Jurkat, Clone E6-1 (cell line): ENCODE results near the gene INTS2. TPM values are rescaled to one million over a fixed set of nuclear protein-coding genes. Genes with fewer than 3 reads are reported as not detected.
"Not testable (repeated sequence)": the region's sequence is repeated elsewhere in the genome, so short reads cannot be mapped to it uniquely, and the experiment has no call there.

ENCODE experiments used
- DNase-seq: peaks from one replicate; pipeline ENCODE4 v3.0.0-alpha.2; 2011; ENCODE audit warnings: low read depth, low spot score
- H3K4me3 ChIP-seq: 2 replicates; pipeline ENCODE4 v1.5.1; 2011; ENCODE audit warnings: mild to moderate bottlenecking, low read length, control low read depth, moderate library complexity
- polyA plus RNA-seq: library from polyadenylated mRNA; unstranded; fragments of >200 nt; gene quantifications from one replicate; pipeline ENCODE4 v1.2.1, GENCODE V29; 2012; ENCODE audit warnings: missing spikeins; ENCODE audit not compliant: insufficient read length, insufficient read depth

Gene INTS2, protein sequence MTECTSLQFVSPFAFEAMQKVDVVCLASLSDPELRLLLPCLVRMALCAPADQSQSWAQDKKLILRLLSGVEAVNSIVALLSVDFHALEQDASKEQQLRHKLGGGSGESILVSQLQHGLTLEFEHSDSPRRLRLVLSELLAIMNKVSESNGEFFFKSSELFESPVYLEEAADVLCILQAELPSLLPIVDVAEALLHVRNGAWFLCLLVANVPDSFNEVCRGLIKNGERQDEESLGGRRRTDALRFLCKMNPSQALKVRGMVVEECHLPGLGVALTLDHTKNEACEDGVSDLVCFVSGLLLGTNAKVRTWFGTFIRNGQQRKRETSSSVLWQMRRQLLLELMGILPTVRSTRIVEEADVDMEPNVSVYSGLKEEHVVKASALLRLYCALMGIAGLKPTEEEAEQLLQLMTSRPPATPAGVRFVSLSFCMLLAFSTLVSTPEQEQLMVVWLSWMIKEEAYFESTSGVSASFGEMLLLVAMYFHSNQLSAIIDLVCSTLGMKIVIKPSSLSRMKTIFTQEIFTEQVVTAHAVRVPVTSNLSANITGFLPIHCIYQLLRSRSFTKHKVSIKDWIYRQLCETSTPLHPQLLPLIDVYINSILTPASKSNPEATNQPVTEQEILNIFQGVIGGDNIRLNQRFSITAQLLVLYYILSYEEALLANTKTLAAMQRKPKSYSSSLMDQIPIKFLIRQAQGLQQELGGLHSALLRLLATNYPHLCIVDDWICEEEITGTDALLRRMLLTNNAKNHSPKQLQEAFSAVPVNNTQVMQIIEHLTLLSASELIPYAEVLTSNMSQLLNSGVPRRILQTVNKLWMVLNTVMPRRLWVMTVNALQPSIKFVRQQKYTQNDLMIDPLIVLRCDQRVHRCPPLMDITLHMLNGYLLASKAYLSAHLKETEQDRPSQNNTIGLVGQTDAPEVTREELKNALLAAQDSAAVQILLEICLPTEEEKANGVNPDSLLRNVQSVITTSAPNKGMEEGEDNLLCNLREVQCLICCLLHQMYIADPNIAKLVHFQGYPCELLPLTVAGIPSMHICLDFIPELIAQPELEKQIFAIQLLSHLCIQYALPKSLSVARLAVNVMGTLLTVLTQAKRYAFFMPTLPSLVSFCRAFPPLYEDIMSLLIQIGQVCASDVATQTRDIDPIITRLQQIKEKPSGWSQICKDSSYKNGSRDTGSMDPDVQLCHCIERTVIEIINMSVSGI
- polyA plus RNA-seq: 10.1 TPM

DNA sequence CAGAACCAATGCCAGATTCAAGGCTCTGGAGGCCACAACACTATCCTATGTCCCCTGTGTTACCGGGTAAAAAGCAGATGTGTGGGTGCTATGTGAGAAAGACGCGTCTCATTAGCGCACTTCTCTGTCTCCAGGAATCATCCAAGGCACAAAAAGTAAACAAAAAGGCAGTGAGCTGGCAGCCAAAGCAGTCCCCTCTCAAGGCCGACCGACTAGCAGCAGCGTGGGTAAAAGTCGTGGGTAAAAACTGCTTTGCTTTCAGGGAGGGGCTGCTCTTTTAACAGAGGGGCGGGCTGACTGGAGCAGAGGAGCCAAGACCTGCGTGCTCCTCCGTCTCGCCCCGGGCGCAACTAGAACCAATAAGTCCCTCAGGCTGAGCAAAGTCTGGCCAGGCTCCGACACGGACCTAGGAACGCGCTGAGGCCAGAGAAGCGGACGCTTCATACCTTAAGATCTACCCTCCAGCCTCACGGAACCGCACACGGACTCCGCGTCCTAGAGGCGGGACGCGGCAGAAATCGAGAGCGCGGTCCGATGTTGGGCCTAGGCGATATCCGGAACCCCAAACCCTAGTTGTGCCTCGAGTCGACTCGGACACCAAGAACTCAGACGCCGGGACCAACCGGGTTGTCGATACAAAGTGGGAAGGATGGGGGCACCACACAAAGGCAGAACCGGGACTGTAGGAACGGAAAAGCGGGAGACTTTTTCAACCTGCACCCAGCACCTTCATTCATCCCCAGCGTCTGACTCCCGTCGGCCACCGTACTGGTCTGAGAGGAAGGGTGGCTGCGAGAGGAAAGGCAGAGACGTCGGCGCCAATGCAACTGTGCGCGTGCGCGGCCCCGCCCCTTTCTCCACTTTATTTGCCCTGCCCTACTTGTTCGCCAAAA, at the start of gene INTS2:
TSS of gene INTS2 (minus strand) at position 775 of the 893 bp plus-strand sequence. CDS start 1,338 bp downstream, outside the sequence.
- peak within 1 kb of the TSS; percentile 91 for H3K4me3 ChIP-seq
- DNase-seq: peak; percentile 90

DNA sequence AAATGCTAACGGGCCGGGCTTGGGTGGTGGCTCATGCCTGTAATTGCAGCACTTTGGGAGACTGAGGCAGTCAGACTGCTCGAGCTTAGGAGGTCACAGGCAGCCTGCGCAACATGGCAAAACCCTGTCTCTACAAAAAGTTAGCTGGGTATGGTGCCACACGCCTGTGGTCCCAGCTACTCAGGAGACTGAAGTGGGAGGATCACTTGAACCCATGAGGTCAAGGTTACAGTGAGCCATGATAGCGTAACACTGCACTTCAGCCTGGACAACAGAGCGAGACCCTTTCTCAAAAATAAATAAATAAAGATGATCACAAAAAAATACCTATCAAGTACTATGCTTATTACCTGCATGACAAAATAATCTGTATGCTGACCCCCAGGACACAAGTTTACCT, 46.3 kb upstream of the INTS2 start:
- no peak overlapping the region for H3K4me3 ChIP-seq
- no peak for DNase-seq

DNA sequence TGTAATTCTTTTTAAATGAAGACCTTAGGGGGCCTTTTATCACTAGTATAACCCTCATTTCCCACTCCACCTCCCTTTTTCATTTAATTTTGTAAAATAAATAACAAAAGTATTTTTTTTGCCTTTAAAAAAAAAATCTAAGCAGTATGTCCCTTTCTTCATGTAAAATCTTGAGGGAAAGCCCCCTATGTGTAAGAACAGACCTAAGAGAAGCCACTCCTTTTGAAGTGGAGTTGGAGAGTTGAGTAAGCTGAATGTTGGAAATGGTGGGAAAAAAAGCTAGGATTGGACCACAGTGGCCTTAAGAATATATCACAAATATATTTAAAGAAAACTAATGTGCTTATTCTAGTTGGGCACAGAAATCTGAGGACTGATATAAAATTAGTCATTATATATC, 44.5 kb upstream of the INTS2 start:
- H3K4me3 ChIP-seq: no peak overlapping the region
- no peak for DNase-seq

DNA sequence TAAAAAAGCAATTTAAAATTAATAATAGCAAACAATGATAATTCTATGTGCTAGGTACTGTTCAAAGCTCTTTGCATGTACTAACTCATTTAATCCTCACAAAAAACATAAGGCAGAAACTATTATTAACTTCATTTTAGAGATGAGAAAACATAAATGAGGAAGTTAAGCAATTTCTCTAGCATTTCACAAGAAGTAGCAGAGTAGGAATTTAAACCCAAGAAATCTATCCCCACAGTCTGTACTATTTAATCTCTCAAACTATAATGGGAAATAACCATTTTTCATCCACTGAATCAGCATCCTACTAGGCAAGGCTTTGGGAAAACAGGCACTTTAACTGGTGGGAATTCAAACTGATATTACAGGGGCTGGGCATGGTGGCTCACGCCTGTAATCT, 42.2 kb upstream of the INTS2 start:
- no peak overlapping the region for H3K4me3 ChIP-seq
- no peak for DNase-seq

DNA sequence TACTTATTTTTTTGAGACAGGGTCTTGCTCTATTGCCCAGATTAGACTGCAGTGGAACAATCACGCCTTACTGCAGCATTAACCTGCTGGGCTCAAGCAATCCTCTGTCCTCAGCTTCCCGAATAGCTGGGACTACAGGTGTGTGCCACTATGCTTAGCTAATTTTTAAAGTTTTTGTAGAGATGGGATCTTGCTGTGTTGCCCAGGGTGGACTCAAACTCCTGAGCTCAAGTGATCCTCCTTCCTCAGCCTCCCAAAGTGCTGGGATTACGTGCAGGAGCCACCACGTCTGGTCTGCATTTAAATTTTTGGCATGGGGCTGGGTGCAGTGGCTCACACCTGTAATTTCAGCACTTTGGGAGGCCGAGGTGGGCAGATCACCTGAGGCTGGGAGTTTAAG, 41.0 kb upstream of the INTS2 start:
- no peak for DNase-seq
- H3K4me3 ChIP-seq: no peak overlapping the region

DNA sequence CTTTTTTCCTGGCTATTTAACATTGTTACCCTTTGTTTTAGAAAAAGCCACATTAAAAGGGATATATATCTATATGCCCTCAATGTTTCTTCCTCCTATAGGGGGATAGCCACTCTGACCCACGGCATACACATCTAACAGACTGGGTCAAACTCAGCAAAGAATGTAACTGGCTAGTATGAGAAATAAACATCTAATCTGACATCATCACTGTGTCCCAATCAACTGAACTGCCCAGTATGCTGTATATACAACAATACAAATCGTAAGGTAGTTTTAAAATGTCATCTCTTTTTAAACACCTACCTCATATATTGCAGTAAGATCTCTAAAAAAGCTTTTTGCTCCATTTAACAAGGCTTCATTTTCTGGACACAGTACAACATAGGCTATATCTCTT, 39.9 kb upstream of the INTS2 start:
- H3K4me3 ChIP-seq: no peak overlapping the region
- DNase-seq: no peak

DNA sequence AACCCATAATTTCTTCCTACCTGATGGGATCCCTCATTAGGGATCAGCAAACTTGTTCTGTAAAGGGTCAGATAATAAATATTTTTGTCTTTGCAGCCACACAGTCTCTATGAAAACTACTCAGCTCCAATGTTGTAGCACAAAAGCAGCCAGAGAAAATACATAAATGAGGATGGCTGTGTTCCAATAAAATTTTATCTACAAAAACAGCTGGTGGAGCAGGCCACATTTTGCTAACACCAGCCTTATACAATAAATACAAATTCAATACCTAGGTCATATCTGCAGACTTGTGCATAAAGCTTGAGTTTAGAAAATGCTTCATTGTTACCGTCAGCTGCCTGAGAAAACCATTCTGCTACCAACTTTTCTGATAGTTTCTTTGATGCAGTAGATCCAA, 38.4 kb upstream of the INTS2 start:
- DNase-seq: no peak
- H3K4me3 ChIP-seq: no peak overlapping the region

DNA sequence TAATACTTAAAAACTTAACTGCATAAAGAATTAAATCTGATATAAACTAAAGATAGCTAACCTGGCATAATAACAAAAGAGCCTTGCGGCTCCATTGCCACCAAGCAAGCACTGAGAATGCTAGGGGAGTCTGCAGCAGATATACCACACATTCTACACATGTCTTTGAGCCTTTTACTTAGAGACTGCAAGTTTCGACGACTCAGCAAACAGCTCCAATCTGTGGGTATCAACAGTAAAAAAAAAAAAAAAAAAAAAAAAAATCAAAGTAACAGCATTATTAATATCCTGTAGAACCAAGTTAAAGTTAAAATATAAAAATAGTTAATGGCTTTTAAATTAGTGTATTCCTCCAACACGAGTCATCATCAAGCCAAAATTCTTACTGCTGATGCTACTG, 27.8 kb upstream of the INTS2 start:
- DNase-seq: no peak
- no peak overlapping the region for H3K4me3 ChIP-seq

DNA sequence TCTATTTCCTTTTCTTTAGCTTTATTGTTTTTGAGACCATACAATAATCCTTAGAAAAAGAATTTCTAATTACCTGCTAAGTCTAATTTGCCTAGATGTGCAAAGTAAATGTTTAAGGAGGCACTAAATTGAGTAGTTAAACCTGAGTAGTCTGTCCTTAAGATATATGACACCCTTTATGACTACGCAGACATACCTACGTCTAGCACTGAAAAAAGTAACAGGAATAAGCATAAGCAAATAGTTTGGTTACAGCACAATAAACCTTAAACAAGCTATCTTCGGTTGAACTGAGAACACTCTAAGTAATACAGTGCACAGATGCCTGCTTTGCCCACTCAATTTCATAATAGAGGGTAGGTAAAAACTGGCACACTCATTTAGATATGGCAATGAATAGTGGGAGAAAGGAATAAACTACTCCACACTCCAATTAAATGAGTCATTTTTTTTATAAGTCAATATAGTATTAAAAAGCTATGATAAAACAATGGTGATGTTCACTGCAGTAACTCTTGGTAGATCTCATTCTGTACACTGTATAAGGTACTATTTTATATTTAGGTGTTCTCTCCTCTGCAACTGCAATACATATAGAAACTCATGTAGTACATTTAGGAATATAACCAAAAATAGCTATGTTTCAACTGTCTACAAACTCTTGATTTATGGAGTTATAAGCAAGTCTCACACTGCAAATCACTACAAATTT, 19.7 kb upstream of the INTS2 start:
- DNase-seq: no peak
- no peak overlapping the region for H3K4me3 ChIP-seq

DNA sequence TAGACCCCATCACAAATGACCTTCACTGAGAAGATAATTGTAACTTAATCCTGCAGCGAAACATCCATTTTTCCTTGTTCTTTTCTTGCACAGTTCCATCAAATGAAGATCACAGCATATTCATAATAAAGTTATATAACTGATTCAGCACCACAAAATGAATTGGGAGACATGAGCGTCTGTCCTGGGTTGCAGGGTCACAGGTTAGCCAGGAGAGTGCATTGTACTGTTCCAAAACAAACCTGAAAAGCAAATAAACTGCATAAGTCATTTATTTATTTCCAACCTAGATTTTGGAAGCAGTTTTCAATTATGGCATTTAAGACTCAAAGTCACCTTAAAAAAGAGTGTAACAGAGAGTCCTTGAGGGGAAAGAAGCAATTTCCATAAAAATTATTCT, 18.6 kb upstream of the INTS2 start:
- no peak for DNase-seq
- no peak overlapping the region for H3K4me3 ChIP-seq

DNA sequence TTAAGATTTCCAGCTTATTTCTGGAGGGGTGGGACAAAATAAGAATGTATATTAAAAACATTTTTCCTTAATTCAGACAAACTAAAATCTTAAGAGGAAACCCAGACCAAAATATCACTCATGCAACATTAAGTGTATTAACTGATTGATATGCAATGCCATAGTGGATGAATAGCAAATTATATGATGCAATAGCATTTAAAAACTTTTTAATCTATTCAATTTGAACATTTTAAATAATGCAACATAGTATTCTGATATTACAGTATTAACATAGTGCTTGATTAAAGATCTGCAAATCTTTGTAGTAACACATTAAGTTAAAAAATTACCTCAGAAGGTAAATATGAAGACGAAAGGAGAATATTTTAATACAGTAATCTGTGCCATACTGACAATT, 15.3 kb upstream of the INTS2 start:
- DNase-seq: no peak
- no peak overlapping the region for H3K4me3 ChIP-seq

DNA sequence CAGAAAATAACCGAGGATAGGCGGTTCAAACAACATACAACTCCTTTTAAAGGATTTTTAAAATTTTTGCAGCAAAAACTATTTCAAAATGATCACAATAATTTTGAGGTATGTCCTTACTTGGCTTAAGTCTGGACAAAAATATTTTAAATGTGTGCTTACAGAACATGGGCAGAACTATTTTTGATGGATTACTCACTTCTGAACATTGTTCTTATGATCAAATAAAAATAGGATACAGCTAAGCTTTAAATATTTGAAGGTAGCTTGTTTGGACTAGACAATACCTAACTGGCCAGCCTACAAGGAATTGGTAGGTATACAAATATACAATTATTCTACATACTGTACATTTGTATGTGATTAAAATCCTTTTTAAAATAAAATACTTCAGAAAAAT, 14.3 kb upstream of the INTS2 start:
- no peak for DNase-seq
- H3K4me3 ChIP-seq: no peak overlapping the region

DNA sequence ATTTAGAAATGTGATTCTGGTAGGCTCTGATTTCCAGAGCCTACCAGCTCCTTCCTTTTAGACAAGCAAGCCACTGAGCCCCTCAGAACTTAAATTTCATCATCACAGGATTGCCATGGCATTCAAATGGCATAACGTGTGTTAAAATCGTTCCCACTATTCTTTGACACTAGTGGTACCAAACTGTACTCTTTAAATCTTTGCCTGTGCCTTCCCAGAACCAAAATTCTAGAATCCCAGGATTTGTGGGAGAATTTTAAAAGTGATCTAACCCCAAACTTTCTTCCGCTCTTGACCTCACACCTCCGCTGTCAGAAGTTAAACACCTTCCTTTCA, 287 bp upstream of the INTS2 start:
- no peak for DNase-seq
- H3K4me3 ChIP-seq: peak overlapping the region; percentile 91

DNA sequence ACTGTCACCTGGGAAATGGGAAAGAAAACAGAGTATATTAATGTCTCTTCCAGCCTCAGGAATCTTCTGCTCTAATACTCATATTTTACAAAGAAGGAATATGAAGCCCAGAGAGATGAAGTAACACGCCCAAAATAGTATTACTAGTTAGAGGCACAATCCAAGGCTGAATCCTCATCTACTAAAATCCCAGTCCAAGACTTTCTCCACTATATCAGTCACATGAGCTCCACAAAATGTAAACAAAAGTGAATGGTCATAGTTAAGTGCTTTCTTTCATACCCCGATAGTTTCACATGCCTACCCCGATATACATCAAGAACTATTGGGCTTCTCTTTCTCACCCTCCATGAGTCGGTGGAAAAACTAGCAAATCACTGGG, 965 bp downstream of the INTS2 start:
- H3K4me3 ChIP-seq: peak overlapping the region; percentile 91
- no peak for DNase-seq

DNA sequence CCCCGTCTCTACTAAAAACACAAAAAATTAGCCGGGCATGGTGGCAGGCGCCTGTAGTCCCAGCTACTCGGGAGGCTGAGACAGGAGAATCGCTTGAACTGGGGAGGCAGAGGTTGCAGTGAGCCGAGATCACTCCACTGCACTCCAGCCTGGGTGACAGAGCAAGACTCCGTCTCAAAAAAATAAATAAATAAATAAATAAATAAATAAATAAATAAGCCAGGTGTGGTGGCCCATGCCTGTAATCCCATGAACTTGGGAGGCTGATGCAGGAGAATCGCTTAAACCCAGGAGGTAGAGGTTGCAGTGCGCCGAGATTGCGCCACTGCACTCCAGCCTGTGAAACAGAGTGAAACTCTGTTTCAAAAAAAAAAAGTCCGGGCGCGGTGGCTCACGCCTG, 12.6 kb downstream of the INTS2 start:
- not testable (repeated sequence) for H3K4me3 ChIP-seq, DNase-seq

DNA sequence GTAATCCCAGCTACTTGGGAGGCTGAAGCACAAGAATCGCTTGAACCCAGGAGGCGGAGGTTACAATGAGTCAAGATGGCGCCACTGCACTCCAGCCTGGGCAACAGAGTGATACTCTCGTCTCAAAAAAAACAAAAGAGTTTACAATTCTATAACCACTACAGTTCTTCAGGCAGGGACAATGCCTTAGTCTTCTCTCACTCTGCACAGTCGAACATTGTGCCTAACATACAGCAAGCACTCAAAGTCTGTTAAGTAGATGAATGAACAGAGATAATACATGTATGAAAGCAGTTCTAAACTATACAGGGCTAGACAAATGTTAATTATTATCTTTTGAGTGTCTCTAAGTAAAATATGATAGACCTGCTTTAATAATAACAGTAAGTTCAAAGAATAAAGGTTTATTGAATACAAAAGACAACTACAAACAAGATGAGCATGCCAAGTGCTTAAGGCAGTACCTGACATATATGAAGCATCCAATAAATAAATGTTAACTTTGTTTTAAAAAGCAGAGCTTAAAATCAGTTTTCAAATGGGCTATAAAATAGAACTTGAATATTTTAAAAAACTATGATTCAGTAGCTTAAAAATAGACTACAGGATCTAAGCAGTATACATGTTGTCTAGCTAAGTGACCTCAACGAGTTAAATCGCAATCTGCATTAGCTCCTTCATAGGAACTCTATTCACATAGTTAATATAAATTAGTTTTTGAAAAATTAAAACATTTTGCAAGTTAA, 19.3 kb downstream of the INTS2 start:
- no peak for DNase-seq
- H3K4me3 ChIP-seq: no peak overlapping the region

DNA sequence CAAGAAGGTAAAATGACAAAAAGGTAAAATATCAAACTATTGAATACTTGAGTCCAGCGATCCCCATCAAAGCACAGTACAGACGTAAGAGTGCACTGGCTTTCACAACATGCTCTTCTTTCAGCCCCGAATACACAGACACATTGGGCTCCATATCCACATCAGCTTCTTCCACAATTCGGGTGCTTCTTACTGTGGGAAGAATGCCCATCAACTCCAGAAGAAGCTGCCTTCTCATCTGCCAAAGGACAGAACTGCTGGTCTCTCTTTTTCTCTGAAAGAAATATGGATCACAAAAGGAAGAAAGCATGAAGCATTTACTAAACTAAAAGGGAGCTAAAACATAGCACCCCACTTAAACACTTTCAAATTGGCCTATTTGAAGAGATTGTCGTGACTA, 20.4 kb downstream of the INTS2 start:
- H3K4me3 ChIP-seq: no peak overlapping the region
- DNase-seq: no peak
